GM12878 (cell line): ENCODE data around the gene KAZN. TPM values are rescaled to one million over a fixed set of nuclear protein-coding genes. Genes with fewer than 3 reads are reported as not detected.

Source experiments
- ATAC-seq: fragments of 200-7000 bp; cut with Tn5 transposase; 3 replicates; pipeline ENCODE4 v1.9.1; 2020; ENCODE audit warnings: mild to moderate bottlenecking, moderate library complexity
- BruUV-seq: library from RNA; stranded (reverse); fragments of 400-500 nt; replicated peaks from 2 replicates; lab custom pipeline; 2021; lab: Mats Ljungman, UMichigan
- CTCF ChIA-PET: fragments of 300-600 bp; sonication (Branson Sonifier 250); formaldehyde crosslinking; extraction: SDS; loops from one replicate; lab custom pipeline; 2021; ENCODE audit warnings: inconsistent platforms; lab: Yijun Ruan, JAX
- POLR2A ChIA-PET: fragments of 350-600 bp; formaldehyde crosslinking; extraction: SDS; loops from one replicate; lab custom pipeline; 2021; ENCODE audit warnings: inconsistent platforms; lab: Charles Lee
- RAD21 ChIA-PET: fragments of 300-600 bp; sonication (Branson Sonifier 250); formaldehyde crosslinking; loops from one replicate; lab custom pipeline; 2023; ENCODE audit warnings: antibody characterized with exemption; ENCODE audit not compliant: unreplicated experiment; lab: Charles Lee
- SMC1A ChIA-PET: fragments of 300-600 bp; sonication (Branson Sonifier 250); formaldehyde crosslinking; loops from one replicate; lab custom pipeline; 2023; ENCODE audit not compliant: unreplicated experiment, uncharacterized antibody; lab: Charles Lee
- DNase-seq: peaks from one replicate; pipeline ENCODE4 v3.0.0-alpha.2; 2011; ENCODE audit warnings: low read depth, low spot score
- FAIRE-seq: peaks from 3 replicates; lab custom pipeline; 2011; peaks lifted over from hg19 to GRCh38; lab: Jason Lieb, UNC
- H2AFZ ChIP-seq: 2 replicates; pipeline ENCODE4 v1.6.0; 2011; ENCODE audit warnings: low read depth, low read length, control low read depth; ENCODE audit not compliant: control insufficient read depth
- H3K27ac ChIP-seq: 2 replicates; pipeline ENCODE4 v1.5.1; 2011; ENCODE audit warnings: control low read depth; ENCODE audit not compliant: control insufficient read depth, insufficient read depth
- H3K27me3 ChIP-seq, 2 experiments: replicated peaks in 1 of 2; 2 replicates each; pipeline versions ENCODE4 v1.6.0 to v1.6.1; 2011; ENCODE audit warnings: low read length in 1 of 2; ENCODE audit not compliant: control insufficient read depth in 2 of 2, insufficient read depth in 2 of 2
- H3K36me3 ChIP-seq, 2 experiments: 2 replicates each; pipeline ENCODE4 v1.5.1; 2011; ENCODE audit warnings: low read length in 1 of 2; ENCODE audit not compliant: control insufficient read depth in 2 of 2, insufficient read depth in 2 of 2
- H3K4me1 ChIP-seq: 2 replicates; pipeline ENCODE4 v1.6.1; 2011; ENCODE audit warnings: mild to moderate bottlenecking, low read length, moderate library complexity, mixed read lengths; ENCODE audit not compliant: control insufficient read depth, insufficient read depth
- H3K4me2 ChIP-seq: 2 replicates; pipeline ENCODE4 v1.6.0; 2011; ENCODE audit warnings: control low read depth; ENCODE audit not compliant: control insufficient read depth, insufficient read depth
- H3K4me3 ChIP-seq: fragments of 200-600 bp; sonication (generic); 2 replicates; pipeline ENCODE4 v1.5.1; 2016
- H3K79me2 ChIP-seq: 2 replicates; pipeline ENCODE4 v1.6.0; 2011; ENCODE audit warnings: low read length; ENCODE audit not compliant: control insufficient read depth, insufficient read depth
- H3K9ac ChIP-seq: 2 replicates; pipeline ENCODE4 v1.8.0; 2011; ENCODE audit warnings: low read length, control low read depth, mixed read lengths; ENCODE audit not compliant: control insufficient read depth, insufficient read depth
- H3K9me3 ChIP-seq: replicated peaks from 3 replicates; pipeline ENCODE4 v1.5.1; 2011; ENCODE audit warnings: mild to moderate bottlenecking, low read length; ENCODE audit not compliant: control insufficient read depth, insufficient read depth
- H4K20me1 ChIP-seq: 2 replicates; pipeline ENCODE4 v1.6.0; 2011; ENCODE audit not compliant: control insufficient read depth, insufficient read depth
- HCFC1 ChIP-seq: fragments of 150-350 bp; IDR thresholded peaks from 2 replicates; pipeline ENCODE4 v1.6.1; 2014; ENCODE audit warnings: low read length
- IKZF1 ChIP-seq: fragments of 450-650 bp; conservative IDR thresholded peaks from 2 replicates; pipeline ENCODE4 v1.6.1; 2017; ENCODE audit warnings: antibody characterized with exemption, mild to moderate bottlenecking
- KAT2A ChIP-seq: conservative IDR thresholded peaks from 2 replicates; pipeline ENCODE4 v1.6.1; 2011; ENCODE audit warnings: low read depth, low read length; ENCODE audit not compliant: control insufficient read depth
- MXI1 ChIP-seq: fragments of 150-350 bp; IDR thresholded peaks from 2 replicates; pipeline ENCODE4 v1.6.1; 2011; ENCODE audit warnings: low read depth, mild to moderate bottlenecking, inconsistent platforms, low read length, improper control_type of control experiment
- NFYA ChIP-seq: IDR thresholded peaks from 2 replicates; pipeline ENCODE4 v1.6.1; 2011; ENCODE audit warnings: low read depth, mild to moderate bottlenecking, low read length, improper control_type of control experiment, borderline replicate concordance
- RFX5 ChIP-seq: IDR thresholded peaks from 2 replicates; pipeline ENCODE4 v1.6.1; 2011; ENCODE audit warnings: low read depth, low read length, improper control_type of control experiment
- STAT3 ChIP-seq: IDR thresholded peaks from 2 replicates; pipeline ENCODE4 v1.6.1; 2011; ENCODE audit warnings: low read depth, low read length, improper control_type of control experiment
- SUPT20H ChIP-seq: IDR thresholded peaks from 2 replicates; pipeline ENCODE4 v1.6.1; 2011; ENCODE audit warnings: low read depth, mild to moderate bottlenecking, low read length, moderate library complexity, borderline replicate concordance; ENCODE audit not compliant: control insufficient read depth
- YY1 ChIP-seq: IDR thresholded peaks from 2 replicates; pipeline ENCODE4 v1.6.1; 2011; ENCODE audit warnings: low read depth, mild to moderate bottlenecking, low read length
- ZNF274 ChIP-seq: IDR thresholded peaks from one replicate; pipeline ENCODE4 v1.8.0; 2011; ENCODE audit not compliant: insufficient read length, insufficient read depth
- ZSCAN29 ChIP-seq: fragments of 450-650 bp; IDR thresholded peaks from 2 replicates; pipeline ENCODE4 v1.6.1; 2017; ENCODE audit warnings: mild to moderate bottlenecking, moderate library complexity
- WGBS: methylation state at CpG from one replicate; pipeline ENCODE4 v1.1.6; 2016; ENCODE audit warnings: low lambda C conversion rate; ENCODE audit not compliant: insufficient replicate concordance, insufficient coverage; ENCODE audit errors: missing lambda C conversion rate; 5-methylcytosine and 5-hydroxymethylcytosine counted together
- in situ Hi-C: fragments of 300-500 bp; cut with MboI; formaldehyde crosslinking; loops from 9 replicates; pipeline ENCODE4 v1.14.3; 2018; ENCODE audit warnings: mixed read lengths
- intact Hi-C: fragments of 100-400 bp; cut with micrococcal nuclease; formaldehyde crosslinking; loops from one replicate; pipeline ENCODE4 v1.14.2; 2022; ENCODE audit not compliant: unreplicated experiment
- polyA plus RNA-seq, 11 experiments: library from polyadenylated mRNA; depleted of rRNA in 4 of 11; unstranded in 6 of 11; stranded (reverse) in 5 of 11; fragments of >200 nt; fragmentation: Nextera tagmentation in 4 of 11; fragmentation: Illumina TruSeq in 1 of 11; extraction: Ambion mirVana in 4 of 11; extraction: Trizol in 1 of 11; gene quantifications; 1 replicate in 1 of 11; 2 replicates in 10 of 11; pipeline versions ENCODE4 v1.2.1 to v1.2.3, GENCODE V29; 2011 to 2016; ENCODE audit warnings: inconsistent platforms in 2 of 11, missing spikeins in 2 of 11, low read depth in 1 of 11
- total RNA-seq, 4 experiments: library from RNA; depleted of rRNA in 3 of 4; stranded (reverse); fragments of >200 nt in 3 of 4; fragmentation: Illumina TruSeq in 1 of 4; extraction: Trizol in 1 of 4; gene quantifications; 2 replicates each; pipeline versions ENCODE4 v1.2.1 to v1.2.3, GENCODE V29; 2013 to 2021
- TF ChIP-seq, protein P1 (sequence below): fragments of 450-650 bp; IDR thresholded peaks from 2 replicates; pipeline ENCODE4 v1.6.1; 2017; ENCODE audit warnings: antibody characterized with exemption, mild to moderate bottlenecking, moderate library complexity
- TF ChIP-seq, protein P2 (sequence below): fragments of 450-650 bp; formaldehyde crosslinking; IDR thresholded peaks from 2 replicates; pipeline ENCODE4 v1.4.0; 2020; ENCODE audit warnings: mild to moderate bottlenecking, moderate library complexity
- TF ChIP-seq, protein P3 (sequence below): fragments of 450-650 bp; IDR thresholded peaks from 2 replicates; pipeline ENCODE4 v1.6.1; 2017; ENCODE audit warnings: mild to moderate bottlenecking, moderate library complexity

Gene KAZN
- total and polyA plus RNA-seq, 10 of the 15 experiments (the other 5 are each of a cell fraction or from before 2014, with no cell fraction given), result 0.72 to 4.0 (median 1.2) TPM

DNA sequence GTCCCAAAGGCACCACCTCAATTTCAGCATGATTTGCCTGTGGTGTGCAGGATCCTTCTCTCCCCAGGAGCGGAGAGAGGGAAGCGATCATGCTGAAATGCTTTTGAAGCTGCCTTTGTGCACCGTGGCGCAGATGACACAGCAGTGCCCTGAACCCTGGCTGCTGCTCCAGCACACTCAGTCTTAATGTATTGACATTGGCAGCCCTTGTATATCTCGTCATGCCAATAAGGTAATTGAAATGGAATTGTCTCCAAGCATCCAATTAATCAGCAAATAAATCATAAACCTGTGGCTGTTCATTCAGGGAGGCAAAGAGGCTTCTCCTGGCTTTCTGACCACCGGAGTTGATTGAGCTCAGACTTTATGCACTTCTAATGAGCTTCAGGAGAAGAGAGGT, 139.8 kb downstream of the KAZN start:
- FAIRE-seq (no peak), DNase-seq (no peak), ATAC-seq (no peak)
- H3K9me3 ChIP-seq, result no peaks in the 10 kb centered on the region; the same call in 2 of the 3 replicates
- no peak overlapping the region; the same call in 1 of the 2 replicates for H2AFZ ChIP-seq
- H3K9ac ChIP-seq, result no peak overlapping the region
- ChIA-PET SMC1A (interaction anchor here (0.8 to 1.8 kb wide), 3 partner anchors 10 to 49 kb away, joined by 3 to 7 read pairs (median 3); no protein-coding TSS in a partner anchor), RAD21 (no interaction called here), CTCF (interaction anchor here (0.9 to 1.8 kb wide), 5 partner anchors 8 to 177 kb away, joined by 3 to 8 read pairs (median 3); no protein-coding TSS in a partner anchor), POLR2A (interaction anchor here (1.8 to 2.2 kb wide), 2 partner anchors 7 to 14 kb away, joined by 5 to 9 read pairs; no protein-coding TSS in a partner anchor)
- H3K79me2 ChIP-seq, result no peaks in the 10 kb centered on the region
- H3K4me3 ChIP-seq, result no peak overlapping the region
- H3K4me1 ChIP-seq, result peaks cover 21% of the 10 kb centered on the region
- no peaks in the 10 kb centered on the region for H3K27me3 ChIP-seq
- no peak overlapping the region for H3K4me2 ChIP-seq
- WGBS, result 11% methylated on average over 6 of the region's 6 CpGs
- BruUV-seq, result no TSS peak
- no peaks in the 10 kb centered on the region for H4K20me1 ChIP-seq
- in situ Hi-C loops, result no loop called here
- intact Hi-C loops, result no loop called here
- no peak overlapping the region for H3K27ac ChIP-seq
- H3K36me3 ChIP-seq, result no peaks in the 10 kb centered on the region
- TF ChIP-seq ZNF274 (no peak), YY1 (no peak), HCFC1 (no peak), MXI1 (no peak), STAT3 (no peak), RFX5 (no peak), KAT2A (no peak), SUPT20H (no peak), ZSCAN29 (no peak), NFYA (no peak), IKZF1 (no peak)
- TF ChIP-seq, protein P1, sequence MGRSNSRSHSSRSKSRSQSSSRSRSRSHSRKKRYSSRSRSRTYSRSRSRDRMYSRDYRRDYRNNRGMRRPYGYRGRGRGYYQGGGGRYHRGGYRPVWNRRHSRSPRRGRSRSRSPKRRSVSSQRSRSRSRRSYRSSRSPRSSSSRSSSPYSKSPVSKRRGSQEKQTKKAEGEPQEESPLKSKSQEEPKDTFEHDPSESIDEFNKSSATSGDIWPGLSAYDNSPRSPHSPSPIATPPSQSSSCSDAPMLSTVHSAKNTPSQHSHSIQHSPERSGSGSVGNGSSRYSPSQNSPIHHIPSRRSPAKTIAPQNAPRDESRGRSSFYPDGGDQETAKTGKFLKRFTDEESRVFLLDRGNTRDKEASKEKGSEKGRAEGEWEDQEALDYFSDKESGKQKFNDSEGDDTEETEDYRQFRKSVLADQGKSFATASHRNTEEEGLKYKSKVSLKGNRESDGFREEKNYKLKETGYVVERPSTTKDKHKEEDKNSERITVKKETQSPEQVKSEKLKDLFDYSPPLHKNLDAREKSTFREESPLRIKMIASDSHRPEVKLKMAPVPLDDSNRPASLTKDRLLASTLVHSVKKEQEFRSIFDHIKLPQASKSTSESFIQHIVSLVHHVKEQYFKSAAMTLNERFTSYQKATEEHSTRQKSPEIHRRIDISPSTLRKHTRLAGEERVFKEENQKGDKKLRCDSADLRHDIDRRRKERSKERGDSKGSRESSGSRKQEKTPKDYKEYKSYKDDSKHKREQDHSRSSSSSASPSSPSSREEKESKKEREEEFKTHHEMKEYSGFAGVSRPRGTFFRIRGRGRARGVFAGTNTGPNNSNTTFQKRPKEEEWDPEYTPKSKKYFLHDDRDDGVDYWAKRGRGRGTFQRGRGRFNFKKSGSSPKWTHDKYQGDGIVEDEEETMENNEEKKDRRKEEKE, result no peak
- TF ChIP-seq, protein P2, sequence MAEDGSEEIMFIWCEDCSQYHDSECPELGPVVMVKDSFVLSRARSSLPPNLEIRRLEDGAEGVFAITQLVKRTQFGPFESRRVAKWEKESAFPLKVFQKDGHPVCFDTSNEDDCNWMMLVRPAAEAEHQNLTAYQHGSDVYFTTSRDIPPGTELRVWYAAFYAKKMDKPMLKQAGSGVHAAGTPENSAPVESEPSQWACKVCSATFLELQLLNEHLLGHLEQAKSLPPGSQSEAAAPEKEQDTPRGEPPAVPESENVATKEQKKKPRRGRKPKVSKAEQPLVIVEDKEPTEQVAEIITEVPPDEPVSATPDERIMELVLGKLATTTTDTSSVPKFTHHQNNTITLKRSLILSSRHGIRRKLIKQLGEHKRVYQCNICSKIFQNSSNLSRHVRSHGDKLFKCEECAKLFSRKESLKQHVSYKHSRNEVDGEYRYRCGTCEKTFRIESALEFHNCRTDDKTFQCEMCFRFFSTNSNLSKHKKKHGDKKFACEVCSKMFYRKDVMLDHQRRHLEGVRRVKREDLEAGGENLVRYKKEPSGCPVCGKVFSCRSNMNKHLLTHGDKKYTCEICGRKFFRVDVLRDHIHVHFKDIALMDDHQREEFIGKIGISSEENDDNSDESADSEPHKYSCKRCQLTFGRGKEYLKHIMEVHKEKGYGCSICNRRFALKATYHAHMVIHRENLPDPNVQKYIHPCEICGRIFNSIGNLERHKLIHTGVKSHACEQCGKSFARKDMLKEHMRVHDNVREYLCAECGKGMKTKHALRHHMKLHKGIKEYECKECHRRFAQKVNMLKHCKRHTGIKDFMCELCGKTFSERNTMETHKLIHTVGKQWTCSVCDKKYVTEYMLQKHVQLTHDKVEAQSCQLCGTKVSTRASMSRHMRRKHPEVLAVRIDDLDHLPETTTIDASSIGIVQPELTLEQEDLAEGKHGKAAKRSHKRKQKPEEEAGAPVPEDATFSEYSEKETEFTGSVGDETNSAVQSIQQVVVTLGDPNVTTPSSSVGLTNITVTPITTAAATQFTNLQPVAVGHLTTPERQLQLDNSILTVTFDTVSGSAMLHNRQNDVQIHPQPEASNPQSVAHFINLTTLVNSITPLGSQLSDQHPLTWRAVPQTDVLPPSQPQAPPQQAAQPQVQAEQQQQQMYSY (CRISPR knock-in tag), result no peak
- TF ChIP-seq, protein P3, sequence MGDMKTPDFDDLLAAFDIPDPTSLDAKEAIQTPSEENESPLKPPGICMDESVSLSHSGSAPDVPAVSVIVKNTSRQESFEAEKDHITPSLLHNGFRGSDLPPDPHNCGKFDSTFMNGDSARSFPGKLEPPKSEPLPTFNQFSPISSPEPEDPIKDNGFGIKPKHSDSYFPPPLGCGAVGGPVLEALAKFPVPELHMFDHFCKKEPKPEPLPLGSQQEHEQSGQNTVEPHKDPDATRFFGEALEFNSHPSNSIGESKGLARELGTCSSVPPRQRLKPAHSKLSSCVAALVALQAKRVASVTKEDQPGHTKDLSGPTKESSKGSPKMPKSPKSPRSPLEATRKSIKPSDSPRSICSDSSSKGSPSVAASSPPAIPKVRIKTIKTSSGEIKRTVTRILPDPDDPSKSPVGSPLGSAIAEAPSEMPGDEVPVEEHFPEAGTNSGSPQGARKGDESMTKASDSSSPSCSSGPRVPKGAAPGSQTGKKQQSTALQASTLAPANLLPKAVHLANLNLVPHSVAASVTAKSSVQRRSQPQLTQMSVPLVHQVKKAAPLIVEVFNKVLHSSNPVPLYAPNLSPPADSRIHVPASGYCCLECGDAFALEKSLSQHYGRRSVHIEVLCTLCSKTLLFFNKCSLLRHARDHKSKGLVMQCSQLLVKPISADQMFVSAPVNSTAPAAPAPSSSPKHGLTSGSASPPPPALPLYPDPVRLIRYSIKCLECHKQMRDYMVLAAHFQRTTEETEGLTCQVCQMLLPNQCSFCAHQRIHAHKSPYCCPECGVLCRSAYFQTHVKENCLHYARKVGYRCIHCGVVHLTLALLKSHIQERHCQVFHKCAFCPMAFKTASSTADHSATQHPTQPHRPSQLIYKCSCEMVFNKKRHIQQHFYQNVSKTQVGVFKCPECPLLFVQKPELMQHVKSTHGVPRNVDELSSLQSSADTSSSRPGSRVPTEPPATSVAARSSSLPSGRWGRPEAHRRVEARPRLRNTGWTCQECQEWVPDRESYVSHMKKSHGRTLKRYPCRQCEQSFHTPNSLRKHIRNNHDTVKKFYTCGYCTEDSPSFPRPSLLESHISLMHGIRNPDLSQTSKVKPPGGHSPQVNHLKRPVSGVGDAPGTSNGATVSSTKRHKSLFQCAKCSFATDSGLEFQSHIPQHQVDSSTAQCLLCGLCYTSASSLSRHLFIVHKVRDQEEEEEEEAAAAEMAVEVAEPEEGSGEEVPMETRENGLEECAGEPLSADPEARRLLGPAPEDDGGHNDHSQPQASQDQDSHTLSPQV, result no peak
